OCI-LY7 (cell line): Measurements from ENCODE around the gene HOXD8.

ENCODE experiments used
- EZH2phosphoT487 ChIP-seq: fragments of 200-600 bp; sonication (generic); IDR thresholded peaks from 2 replicates; pipeline ENCODE4 v1.6.1; 2018; ENCODE audit warnings: low read depth, borderline replicate concordance, mild to moderate bottlenecking, mixed run types, antibody characterized with exemption, low read length, moderate library complexity, mixed read lengths
- TF ChIP-seq, protein P1 (sequence below): fragments of 200-600 bp; sonication (generic); conservative IDR thresholded peaks from 2 replicates; pipeline ENCODE4 v1.5.1; 2014; ENCODE audit warnings: mild to moderate bottlenecking, antibody characterized with exemption, low read length, moderate library complexity, mixed read lengths

DNA sequence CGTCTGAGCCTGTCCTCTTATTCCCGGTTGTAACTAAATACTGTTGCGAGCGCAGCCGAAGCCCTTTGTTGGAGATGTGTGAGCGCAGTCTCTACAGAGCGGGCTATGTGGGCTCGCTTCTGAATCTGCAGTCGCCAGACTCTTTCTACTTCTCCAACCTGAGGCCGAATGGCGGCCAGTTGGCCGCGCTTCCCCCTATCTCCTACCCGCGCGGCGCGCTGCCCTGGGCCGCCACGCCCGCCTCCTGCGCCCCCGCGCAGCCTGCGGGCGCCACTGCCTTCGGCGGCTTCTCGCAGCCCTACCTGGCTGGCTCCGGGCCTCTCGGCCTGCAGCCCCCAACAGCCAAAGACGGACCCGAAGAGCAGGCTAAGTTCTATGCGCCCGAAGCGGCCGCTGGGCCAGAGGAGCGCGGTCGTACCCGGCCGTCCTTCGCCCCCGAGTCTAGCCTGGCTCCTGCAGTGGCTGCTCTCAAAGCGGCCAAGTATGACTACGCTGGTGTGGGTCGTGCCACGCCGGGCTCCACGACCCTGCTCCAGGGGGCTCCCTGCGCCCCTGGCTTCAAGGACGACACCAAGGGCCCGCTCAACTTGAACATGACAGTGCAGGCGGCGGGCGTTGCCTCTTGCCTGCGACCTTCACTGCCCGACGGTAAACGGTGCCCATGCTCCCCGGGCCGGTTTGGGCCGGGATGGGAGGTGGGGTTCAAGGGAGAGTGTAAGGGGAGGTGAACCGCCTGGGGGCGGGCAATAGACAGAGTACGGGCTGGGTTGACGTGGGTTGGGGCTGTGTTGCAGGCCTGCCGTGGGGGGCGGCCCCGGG is 29.6 kb upstream of the HOXD8 start, which contains the start of gene HOXD12:
- TF ChIP-seq, protein P1, sequence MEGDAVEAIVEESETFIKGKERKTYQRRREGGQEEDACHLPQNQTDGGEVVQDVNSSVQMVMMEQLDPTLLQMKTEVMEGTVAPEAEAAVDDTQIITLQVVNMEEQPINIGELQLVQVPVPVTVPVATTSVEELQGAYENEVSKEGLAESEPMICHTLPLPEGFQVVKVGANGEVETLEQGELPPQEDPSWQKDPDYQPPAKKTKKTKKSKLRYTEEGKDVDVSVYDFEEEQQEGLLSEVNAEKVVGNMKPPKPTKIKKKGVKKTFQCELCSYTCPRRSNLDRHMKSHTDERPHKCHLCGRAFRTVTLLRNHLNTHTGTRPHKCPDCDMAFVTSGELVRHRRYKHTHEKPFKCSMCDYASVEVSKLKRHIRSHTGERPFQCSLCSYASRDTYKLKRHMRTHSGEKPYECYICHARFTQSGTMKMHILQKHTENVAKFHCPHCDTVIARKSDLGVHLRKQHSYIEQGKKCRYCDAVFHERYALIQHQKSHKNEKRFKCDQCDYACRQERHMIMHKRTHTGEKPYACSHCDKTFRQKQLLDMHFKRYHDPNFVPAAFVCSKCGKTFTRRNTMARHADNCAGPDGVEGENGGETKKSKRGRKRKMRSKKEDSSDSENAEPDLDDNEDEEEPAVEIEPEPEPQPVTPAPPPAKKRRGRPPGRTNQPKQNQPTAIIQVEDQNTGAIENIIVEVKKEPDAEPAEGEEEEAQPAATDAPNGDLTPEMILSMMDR: no peak
- no peak for TF ChIP-seq EZH2phosphoT487
